ENCODE measurements around the gene PTH1R. TPM values are rescaled to one million over a fixed set of nuclear protein-coding genes. Genes with fewer than 3 reads are reported as not detected.
A peak's percentile ranks its signal among the peaks of the same experiment; 100 is the strongest.

The PTH1R gene
- polyA plus RNA-seq, 2 of the 4 experiments (the other 2 are of a cell fraction): 0.45 to 0.53 TPM

GRCh38 chr3:46942481-46943236, 65.1 kb downstream of the PTH1R start:
- Histone ChIP-seq H3K4me1 (peaks cover 76% of the 10 kb centered on the region), H3K27ac (peak overlapping the region; percentile 90 to 97), H3K4me3 (peak overlapping the region; percentile 31), H3K4me2 (peak overlapping the region; percentile 87), H3K9me3 (no peaks in the 10 kb centered on the region)
- DNase-seq (ENCODE audit: low read depth in 1 of 2, low spot score in 1 of 2) (no peak), FAIRE-seq (no peak), ATAC-seq (0 out of 6 replicates have a peak, but pooled peaks of 1 of the 2 experiments have one; percentile 3)
- ChIA-PET POLR2A (interaction anchor here (2.0 kb wide), 1 partner anchor 37 kb away, joined by 5 read pairs; the partner anchor contains the start of gene NBEAL2), CTCF (interaction anchor here (1.1 to 5.4 kb wide), 2 partner anchors 9 to 19 kb away, joined by 4 to 32 read pairs; no protein-coding TSS in a partner anchor)
- WGBS (ENCODE audit: missing lambda C conversion rate): 80% methylated on average over 12 of the region's 12 CpGs
- TF ChIP-seq, protein P1, sequence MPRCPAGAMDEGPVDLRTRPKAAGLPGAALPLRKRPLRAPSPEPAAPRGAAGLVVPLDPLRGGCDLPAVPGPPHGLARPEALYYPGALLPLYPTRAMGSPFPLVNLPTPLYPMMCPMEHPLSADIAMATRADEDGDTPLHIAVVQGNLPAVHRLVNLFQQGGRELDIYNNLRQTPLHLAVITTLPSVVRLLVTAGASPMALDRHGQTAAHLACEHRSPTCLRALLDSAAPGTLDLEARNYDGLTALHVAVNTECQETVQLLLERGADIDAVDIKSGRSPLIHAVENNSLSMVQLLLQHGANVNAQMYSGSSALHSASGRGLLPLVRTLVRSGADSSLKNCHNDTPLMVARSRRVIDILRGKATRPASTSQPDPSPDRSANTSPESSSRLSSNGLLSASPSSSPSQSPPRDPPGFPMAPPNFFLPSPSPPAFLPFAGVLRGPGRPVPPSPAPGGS (IDR thresholded peaks at IDR 0.05): no peak
- no peak for TF ChIP-seq ZNF302 (CRISPR knock-in tag; IDR thresholded peaks at IDR 0.05)
- no peak for TF ChIP-seq POLR2A (IDR thresholded peaks at IDR 0.05; ENCODE audit: low read length)
- no peak for TF ChIP-seq TFCP2L1 (CRISPR knock-in tag; IDR thresholded peaks at IDR 0.05)
- no peak for TF ChIP-seq HOXB13 (CRISPR knock-in tag; IDR thresholded peaks at IDR 0.05; ENCODE audit: low read depth)

DNA sequence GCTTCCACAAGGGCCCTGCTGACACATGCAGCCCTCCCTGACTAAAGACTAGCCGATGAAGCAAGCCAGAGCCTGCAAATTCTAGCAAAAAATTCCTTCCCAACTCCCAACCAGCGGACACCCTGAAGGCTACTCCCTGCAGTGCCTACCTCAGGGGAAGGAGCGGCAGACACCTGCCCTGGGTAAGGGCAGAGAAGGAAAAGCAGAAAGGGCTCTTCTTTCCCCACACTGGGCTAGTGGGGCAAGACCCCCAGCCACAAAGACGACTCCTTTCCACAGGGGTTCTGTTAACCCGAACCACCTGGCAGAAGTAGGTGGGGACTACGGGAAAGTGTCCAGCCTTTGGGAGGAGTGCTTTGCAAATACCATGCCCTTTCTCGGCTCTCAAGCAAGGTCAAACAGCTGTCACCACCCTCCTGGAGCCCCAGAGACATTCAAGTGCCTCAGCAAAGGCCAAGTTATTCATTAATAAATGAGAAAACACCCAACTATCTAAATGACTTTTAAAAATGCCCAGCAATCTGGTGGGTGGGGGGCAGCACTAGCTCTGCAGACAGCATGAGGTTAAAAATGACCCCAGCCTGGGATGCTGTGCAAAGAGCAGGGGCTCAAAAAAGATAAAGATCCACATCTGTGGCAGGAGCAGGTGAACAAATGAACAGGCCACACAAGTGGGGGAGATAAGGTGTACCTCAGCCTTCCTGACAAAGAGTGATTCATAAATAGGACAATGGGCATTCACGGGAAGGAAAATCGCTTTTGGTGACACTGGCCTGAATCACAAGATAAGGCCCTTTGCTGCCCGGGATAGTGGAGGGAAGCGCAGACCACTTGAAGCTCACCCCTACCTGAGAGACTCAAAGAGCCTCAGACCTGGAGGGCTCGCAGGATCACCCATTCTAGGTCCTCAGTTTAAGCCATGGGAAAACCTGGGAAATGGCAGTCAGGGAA, 66.0 kb downstream of the PTH1R start:
- Histone ChIP-seq H3K4me3 (peak overlapping the region; percentile 31), H3K4me2 (peak overlapping the region; percentile 87), H3K9me3 (no peaks in the 10 kb centered on the region), H3K27ac (peak overlapping the region; percentile 90 to 97), H3K4me1 (peaks cover 85% of the 10 kb centered on the region)
- FAIRE-seq (no peak), ATAC-seq (peak; percentile 14 to 34; a peak in 4 of 6 replicates), DNase-seq (ENCODE audit: low read depth in 1 of 2, low spot score in 1 of 2) (peak; percentile 51 to 75)
- 7% methylated on average over 10 of the region's 12 CpGs for WGBS (ENCODE audit: missing lambda C conversion rate)
- CTCF ChIA-PET: interaction anchor here (0.6 to 5.4 kb wide), 4 partner anchors 10 to 183 kb away, joined by 3 to 32 read pairs (median 4); no protein-coding TSS in a partner anchor
- POLR2A ChIA-PET: interaction anchor here (2.0 kb wide), 1 partner anchor 36 kb away, joined by 5 read pairs; the partner anchor contains the start of gene NBEAL2
- TF ChIP-seq EP300 (IDR thresholded peaks at IDR 0.05) (peak; percentile 23 to 60; a peak in 1 of 5 replicates), FOSB (CRISPR knock-in tag; IDR thresholded peaks at IDR 0.05) (no peak), MAZ (IDR thresholded peaks at IDR 0.05; ENCODE audit: borderline replicate concordance, low read depth, low read length) (no peak), ESRRA (IDR thresholded peaks at IDR 0.05; ENCODE audit: borderline replicate concordance, low read length) (peak; percentile 53; the same call in 1 of the 2 replicates), CHD2 (IDR thresholded peaks at IDR 0.05; ENCODE audit: low read length, partially characterized antibody) (no peak), FOSL2 (IDR thresholded peaks at IDR 0.05) (no peak), FOSL2 (CRISPR knock-in tag; IDR thresholded peaks at IDR 0.05) (peak; percentile 57; the same call in 1 of the 2 replicates), CBX2 (IDR thresholded peaks at IDR 0.05; ENCODE audit: borderline replicate concordance, low read depth) (no peak), MAX (IDR thresholded peaks at IDR 0.05) (peak; percentile 15; the same call in 1 of the 2 replicates), KDM5A (IDR thresholded peaks at IDR 0.05) (no peak), ZC3H11A (IDR thresholded peaks at IDR 0.05) (no peak), KDM1A (IDR thresholded peaks at IDR 0.05; ENCODE audit: low read depth) (no peak), JUN (IDR thresholded peaks at IDR 0.05) (peak in 1 of 2 experiments; percentile 58; a peak in 1 of 5 replicates), RCOR1 (IDR thresholded peaks at IDR 0.05; ENCODE audit: low read depth, low read length) (no peak), RAD21 (conservative IDR thresholded peaks at IDR 0.05 in 1 of 2, IDR thresholded peaks at IDR 0.05 in 1 of 2) (peak in 1 of 2 experiments; percentile 31; a peak in 1 of 5 replicates), JUNB (IDR thresholded peaks at IDR 0.05) (peak; percentile 34; the same call in 1 of the 2 replicates), POLR2A (IDR thresholded peaks at IDR 0.05; ENCODE audit: low read length) (no peak), GATA3 (IDR thresholded peaks at IDR 0.05; ENCODE audit: borderline replicate concordance) (peak; percentile 76; the same call in 1 of the 2 replicates), ZSCAN20 (CRISPR knock-in tag; IDR thresholded peaks at IDR 0.05) (no peak), E2F6 (IDR thresholded peaks at IDR 0.05; ENCODE audit: borderline replicate concordance, low read depth) (peak; percentile 69)
- TF ChIP-seq, protein P2, sequence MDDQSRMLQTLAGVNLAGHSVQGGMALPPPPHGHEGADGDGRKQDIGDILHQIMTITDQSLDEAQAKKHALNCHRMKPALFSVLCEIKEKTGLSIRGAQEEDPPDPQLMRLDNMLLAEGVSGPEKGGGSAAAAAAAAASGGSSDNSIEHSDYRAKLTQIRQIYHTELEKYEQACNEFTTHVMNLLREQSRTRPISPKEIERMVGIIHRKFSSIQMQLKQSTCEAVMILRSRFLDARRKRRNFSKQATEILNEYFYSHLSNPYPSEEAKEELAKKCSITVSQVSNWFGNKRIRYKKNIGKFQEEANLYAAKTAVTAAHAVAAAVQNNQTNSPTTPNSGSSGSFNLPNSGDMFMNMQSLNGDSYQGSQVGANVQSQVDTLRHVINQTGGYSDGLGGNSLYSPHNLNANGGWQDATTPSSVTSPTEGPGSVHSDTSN (IDR thresholded peaks at IDR 0.05): no peak
- TF ChIP-seq, protein P3, sequence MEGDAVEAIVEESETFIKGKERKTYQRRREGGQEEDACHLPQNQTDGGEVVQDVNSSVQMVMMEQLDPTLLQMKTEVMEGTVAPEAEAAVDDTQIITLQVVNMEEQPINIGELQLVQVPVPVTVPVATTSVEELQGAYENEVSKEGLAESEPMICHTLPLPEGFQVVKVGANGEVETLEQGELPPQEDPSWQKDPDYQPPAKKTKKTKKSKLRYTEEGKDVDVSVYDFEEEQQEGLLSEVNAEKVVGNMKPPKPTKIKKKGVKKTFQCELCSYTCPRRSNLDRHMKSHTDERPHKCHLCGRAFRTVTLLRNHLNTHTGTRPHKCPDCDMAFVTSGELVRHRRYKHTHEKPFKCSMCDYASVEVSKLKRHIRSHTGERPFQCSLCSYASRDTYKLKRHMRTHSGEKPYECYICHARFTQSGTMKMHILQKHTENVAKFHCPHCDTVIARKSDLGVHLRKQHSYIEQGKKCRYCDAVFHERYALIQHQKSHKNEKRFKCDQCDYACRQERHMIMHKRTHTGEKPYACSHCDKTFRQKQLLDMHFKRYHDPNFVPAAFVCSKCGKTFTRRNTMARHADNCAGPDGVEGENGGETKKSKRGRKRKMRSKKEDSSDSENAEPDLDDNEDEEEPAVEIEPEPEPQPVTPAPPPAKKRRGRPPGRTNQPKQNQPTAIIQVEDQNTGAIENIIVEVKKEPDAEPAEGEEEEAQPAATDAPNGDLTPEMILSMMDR (IDR thresholded peaks at IDR 0.05): no peak
